ENCODE results near the gene XPO6. TPM values are rescaled to one million over a fixed set of nuclear protein-coding genes. Genes with fewer than 3 reads are reported as not detected.

XPO6 gene
- total RNA-seq, 1 donor from 2014 or later, result 115 TPM

GRCh38 chr16:28106467-28107215, 105.1 kb downstream of the XPO6 start:
- no peak overlapping the region for H3K4me3 Mint-ChIP-seq
- peaks cover 6% of the 10 kb centered on the region for H3K4me1 Mint-ChIP-seq
- H3K36me3 Mint-ChIP-seq, result peaks cover 53% of the 10 kb centered on the region
- H3K27me3 Mint-ChIP-seq (ENCODE audit: low read depth), result no peaks in the 10 kb centered on the region
- H3K9me3 Mint-ChIP-seq, result no peaks in the 10 kb centered on the region
- H3K27ac Mint-ChIP-seq, result no peak overlapping the region
- TF ChIP-seq CTCF (IDR thresholded peaks at IDR 0.05; ENCODE audit: unreplicated experiment), result no peak
- DNase-seq (ENCODE audit: low spot score in 2 of 2, unreplicated experiment in 2 of 2), result no peak

- DNase-seq (ENCODE audit: low spot score in 2 of 2, unreplicated experiment in 2 of 2), result no peak
- H3K9me3 Mint-ChIP-seq, result no peaks in the 10 kb centered on the region
- no peak overlapping the region for H3K27ac Mint-ChIP-seq
- peaks cover 49% of the 10 kb centered on the region for H3K36me3 Mint-ChIP-seq
- TF ChIP-seq CTCF (IDR thresholded peaks at IDR 0.05; ENCODE audit: unreplicated experiment), result no peak
- no peaks in the 10 kb centered on the region for H3K27me3 Mint-ChIP-seq (ENCODE audit: low read depth)
- no peak overlapping the region for H3K4me3 Mint-ChIP-seq
- peaks cover 6% of the 10 kb centered on the region for H3K4me1 Mint-ChIP-seq
These were observed 105.8 kb downstream of the XPO6 start for GRCh38 chr16:28105954-28106353.

- no peak overlapping the region for H3K4me3 Mint-ChIP-seq
- no peaks in the 10 kb centered on the region for H3K27me3 Mint-ChIP-seq (ENCODE audit: low read depth)
- no peaks in the 10 kb centered on the region for H3K9me3 Mint-ChIP-seq
- H3K27ac Mint-ChIP-seq, result no peak overlapping the region
- H3K36me3 Mint-ChIP-seq, result peaks cover 46% of the 10 kb centered on the region
- H3K4me1 Mint-ChIP-seq, result peaks cover 5% of the 10 kb centered on the region
- TF ChIP-seq CTCF (IDR thresholded peaks at IDR 0.05; ENCODE audit: unreplicated experiment), result no peak
- DNase-seq (ENCODE audit: low spot score in 2 of 2, unreplicated experiment in 2 of 2), result no peak
These were observed 106.5 kb downstream of the XPO6 start for GRCh38 chr16:28105297-28105696.

- Mint-ChIP-seq H3K9me3 (no peaks in the 10 kb centered on the region), H3K4me1 (peaks cover 5% of the 10 kb centered on the region), H3K27me3 (ENCODE audit: low read depth) (no peaks in the 10 kb centered on the region), H3K27ac (no peak overlapping the region), H3K36me3 (peaks cover 45% of the 10 kb centered on the region), H3K4me3 (no peak overlapping the region)
- no peak for DNase-seq (ENCODE audit: low spot score in 2 of 2, unreplicated experiment in 2 of 2)
- TF ChIP-seq CTCF (IDR thresholded peaks at IDR 0.05; ENCODE audit: unreplicated experiment), result no peak
These were observed 107.4 kb downstream of the XPO6 start for GRCh38 chr16:28104404-28104803.

- Mint-ChIP-seq H3K9me3 (no peaks in the 10 kb centered on the region), H3K36me3 (peaks cover 46% of the 10 kb centered on the region), H3K4me1 (peaks cover 5% of the 10 kb centered on the region), H3K27ac (no peak overlapping the region), H3K4me3 (no peak overlapping the region), H3K27me3 (ENCODE audit: low read depth) (no peaks in the 10 kb centered on the region)
- no peak for DNase-seq (ENCODE audit: low spot score in 2 of 2, unreplicated experiment in 2 of 2)
- TF ChIP-seq CTCF (IDR thresholded peaks at IDR 0.05; ENCODE audit: unreplicated experiment), result no peak
These were observed 108.1 kb downstream of the XPO6 start for GRCh38 chr16:28103516-28104170.

Measured in mesothelial cell of epicardium (in vitro differentiated cells).